BJ (cell line): ENCODE data around the gene SPTBN1. TPM values are rescaled to one million over a fixed set of nuclear protein-coding genes. Genes with fewer than 3 reads are reported as not detected.

Experiments used
- CTCF ChIA-PET: fragments of 350-600 bp; formaldehyde crosslinking; extraction: SDS; loops from one replicate; lab custom pipeline; 2021; ENCODE audit warnings: antibody characterized with exemption, inconsistent platforms; lab: Yijun Ruan, JAX
- POLR2A ChIA-PET: fragments of 300-600 bp; sonication (Branson Sonifier 250); formaldehyde crosslinking; extraction: SDS; loops from one replicate; lab custom pipeline; 2021; ENCODE audit warnings: antibody characterized with exemption; lab: Charles Lee
- DNase-seq: peaks from one replicate; pipeline ENCODE4 v3.0.0-alpha.2; 2011; ENCODE audit warnings: low read depth
- H3K27me3 ChIP-seq: 2 replicates; pipeline ENCODE4 v1.6.0; 2011; ENCODE audit warnings: low read length; ENCODE audit not compliant: control insufficient read depth, insufficient read depth
- H3K36me3 ChIP-seq: 2 replicates; pipeline ENCODE4 v1.5.1; 2011; ENCODE audit warnings: low read length; ENCODE audit not compliant: control insufficient read depth, insufficient read depth
- H3K4me3 ChIP-seq: 2 replicates; pipeline ENCODE4 v1.5.1; 2011; ENCODE audit warnings: low read depth, mild to moderate bottlenecking, control low read depth, low read length
- polyA plus RNA-seq: library from polyadenylated mRNA; depleted of rRNA; stranded (reverse); fragments of >200 nt; gene quantifications from 2 replicates; pipeline ENCODE4 v1.2.3, GENCODE V29; 2011
- TF ChIP-seq, protein P1 (sequence below): IDR thresholded peaks from 2 replicates; pipeline ENCODE4 v1.5.1; 2011; ENCODE audit warnings: low read depth, mild to moderate bottlenecking, control low read depth, inconsistent platforms, low read length, moderate library complexity; ENCODE audit not compliant: insufficient read depth

SPTBN1 gene
- polyA plus RNA-seq, 1 experiment = 33.8 TPM

- no peak overlapping the region for H3K4me3 ChIP-seq
- no peaks in the 10 kb centered on the region for H3K27me3 ChIP-seq
- POLR2A ChIA-PET = no interaction called here
- TF ChIP-seq, protein P1, sequence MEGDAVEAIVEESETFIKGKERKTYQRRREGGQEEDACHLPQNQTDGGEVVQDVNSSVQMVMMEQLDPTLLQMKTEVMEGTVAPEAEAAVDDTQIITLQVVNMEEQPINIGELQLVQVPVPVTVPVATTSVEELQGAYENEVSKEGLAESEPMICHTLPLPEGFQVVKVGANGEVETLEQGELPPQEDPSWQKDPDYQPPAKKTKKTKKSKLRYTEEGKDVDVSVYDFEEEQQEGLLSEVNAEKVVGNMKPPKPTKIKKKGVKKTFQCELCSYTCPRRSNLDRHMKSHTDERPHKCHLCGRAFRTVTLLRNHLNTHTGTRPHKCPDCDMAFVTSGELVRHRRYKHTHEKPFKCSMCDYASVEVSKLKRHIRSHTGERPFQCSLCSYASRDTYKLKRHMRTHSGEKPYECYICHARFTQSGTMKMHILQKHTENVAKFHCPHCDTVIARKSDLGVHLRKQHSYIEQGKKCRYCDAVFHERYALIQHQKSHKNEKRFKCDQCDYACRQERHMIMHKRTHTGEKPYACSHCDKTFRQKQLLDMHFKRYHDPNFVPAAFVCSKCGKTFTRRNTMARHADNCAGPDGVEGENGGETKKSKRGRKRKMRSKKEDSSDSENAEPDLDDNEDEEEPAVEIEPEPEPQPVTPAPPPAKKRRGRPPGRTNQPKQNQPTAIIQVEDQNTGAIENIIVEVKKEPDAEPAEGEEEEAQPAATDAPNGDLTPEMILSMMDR = no peak
- H3K36me3 ChIP-seq = no peaks in the 10 kb centered on the region
- DNase-seq = no peak
- CTCF ChIA-PET = interaction anchor here (0.5 kb wide), 1 partner anchor 17 kb away, joined by 3 read pairs; no protein-coding TSS in a partner anchor
Measured at GRCh38 chr2:54585136-54585733, 129.1 kb downstream of the SPTBN1 start.

DNA sequence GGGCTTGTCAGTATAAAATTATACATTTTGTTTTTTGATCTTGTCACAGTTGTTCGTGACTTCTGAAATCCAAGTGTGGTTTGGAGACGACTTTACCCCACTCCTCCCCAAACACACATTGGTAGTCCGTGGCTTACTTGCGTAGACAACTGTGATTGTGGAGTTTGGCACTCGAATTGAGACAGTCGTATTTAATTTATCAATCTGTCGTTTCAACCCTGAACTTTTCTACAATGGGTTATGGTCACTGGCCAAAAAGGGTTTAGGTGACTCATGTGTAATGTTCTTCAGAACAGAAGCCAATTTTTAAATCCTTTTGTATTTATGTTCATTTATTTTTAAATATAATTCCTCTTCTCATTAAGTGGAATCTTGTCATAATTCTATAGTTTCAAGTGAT, 129.9 kb downstream of the SPTBN1 start:
- TF ChIP-seq, protein P1 = no peak
- ChIA-PET CTCF (interaction anchor here (0.5 kb wide), 1 partner anchor 17 kb away, joined by 3 read pairs; no protein-coding TSS in a partner anchor), POLR2A (no interaction called here)
- no peak overlapping the region for H3K4me3 ChIP-seq
- no peaks in the 10 kb centered on the region for H3K36me3 ChIP-seq
- no peak for DNase-seq
- H3K27me3 ChIP-seq = no peaks in the 10 kb centered on the region

- POLR2A ChIA-PET = no interaction called here
- TF ChIP-seq, protein P1 = no peak
- H3K36me3 ChIP-seq = no peaks in the 10 kb centered on the region
- CTCF ChIA-PET = interaction anchor here (1.1 kb wide), 1 partner anchor 13 kb away, joined by 3 read pairs; no protein-coding TSS in a partner anchor
- H3K27me3 ChIP-seq = no peaks in the 10 kb centered on the region
- H3K4me3 ChIP-seq = no peak overlapping the region
- DNase-seq = no peak
Measured at GRCh38 chr2:54586494-54586893, 130.4 kb downstream of the SPTBN1 start.

DNA sequence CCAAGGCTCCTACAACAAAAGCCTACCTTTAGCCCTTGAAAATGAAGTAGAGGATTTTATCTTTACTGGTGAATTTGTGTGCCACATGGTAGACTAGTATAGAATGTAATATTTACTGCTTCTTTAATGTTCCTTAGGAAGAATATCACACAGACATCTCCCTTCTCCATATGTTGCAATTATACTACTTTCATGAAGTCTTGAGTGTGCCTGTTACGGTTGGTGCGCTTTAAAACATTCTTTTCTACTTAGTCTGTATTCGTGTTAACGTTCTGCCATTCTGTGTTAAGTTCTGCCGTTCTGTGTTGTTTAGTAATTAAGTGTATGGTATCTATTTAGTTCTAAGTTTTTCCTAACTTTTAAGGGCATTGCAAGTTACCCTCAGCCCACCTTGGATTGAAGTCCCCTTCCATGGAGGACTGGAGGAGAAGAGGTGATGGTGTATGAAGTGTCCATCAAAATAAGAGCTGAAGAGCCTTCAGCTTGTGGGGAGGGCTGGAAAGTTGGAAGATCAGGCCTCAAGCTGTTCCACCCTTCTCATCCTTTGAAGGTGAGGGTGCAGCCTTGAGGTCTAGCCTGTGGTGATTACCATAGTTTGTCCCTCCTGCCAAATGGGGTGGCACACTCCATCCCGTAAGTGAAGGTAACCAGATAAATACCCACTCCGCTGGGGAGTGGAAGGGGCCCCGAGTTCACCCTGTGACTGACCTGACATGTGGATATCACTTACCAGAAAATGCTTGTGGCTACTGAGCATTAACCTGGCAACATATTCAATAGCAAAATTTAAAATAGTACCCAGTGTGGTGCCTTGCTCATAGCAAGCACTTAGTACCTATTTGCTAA, 131.3 kb downstream of the SPTBN1 start:
- Histone ChIP-seq H3K36me3 (no peaks in the 10 kb centered on the region), H3K4me3 (no peak overlapping the region), H3K27me3 (no peaks in the 10 kb centered on the region)
- CTCF ChIA-PET = interaction anchor here (0.6 to 1.1 kb wide), 2 partner anchors 13 to 412 kb away, joined by 3 read pairs; no protein-coding TSS in a partner anchor
- TF ChIP-seq, protein P1 = no peak
- POLR2A ChIA-PET = no interaction called here
- DNase-seq = no peak

DNA sequence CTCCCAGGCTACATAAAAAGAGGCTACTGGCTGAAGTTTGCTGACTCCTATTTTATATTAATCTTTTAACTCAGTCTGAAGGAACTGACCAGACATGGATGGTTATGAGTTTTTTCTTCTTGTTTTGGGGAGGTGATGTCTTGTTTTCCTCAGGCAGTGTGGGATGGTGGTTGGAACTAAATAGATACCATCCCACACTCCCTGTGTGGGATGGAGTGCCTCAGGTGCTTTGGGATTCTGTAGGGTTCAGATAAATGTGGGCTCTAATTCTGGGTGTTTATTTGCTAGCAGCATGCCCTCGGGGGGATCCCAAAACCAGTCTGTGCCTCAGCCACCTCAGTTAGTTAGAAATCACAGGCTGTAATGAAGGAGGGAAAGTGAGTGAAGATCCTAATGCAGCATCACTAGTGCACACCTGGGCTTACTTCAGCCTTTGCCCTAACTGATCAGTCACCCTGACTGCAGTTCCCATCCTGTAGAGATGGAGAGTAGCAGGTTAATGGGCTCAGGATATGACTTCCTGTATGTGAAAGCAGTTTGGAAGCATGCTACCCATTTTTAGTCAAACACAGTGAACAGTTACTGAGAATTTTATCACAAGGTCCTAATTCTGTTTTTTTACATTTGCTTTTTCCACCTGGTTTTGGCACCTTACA, 132.2 kb downstream of the SPTBN1 start:
- DNase-seq = no peak
- TF ChIP-seq, protein P1 = no peak
- no peaks in the 10 kb centered on the region for H3K36me3 ChIP-seq
- H3K27me3 ChIP-seq = no peaks in the 10 kb centered on the region
- H3K4me3 ChIP-seq = no peak overlapping the region
- CTCF ChIA-PET = no interaction called here
- POLR2A ChIA-PET = no interaction called here
